Epidermal melanocyte (primary cell): ENCODE data around the gene NAP1L4.

Source experiments
- DNase-seq: peaks from one replicate; pipeline ENCODE4 v3.0.0; 2011; ENCODE audit warnings: low spot score; ENCODE audit not compliant: insufficient read length

The NAP1L4 gene

GRCh38 chr11:2926611-2927051 lies 65.5 kb downstream of the NAP1L4 start:
- no peak for DNase-seq

- no peak for DNase-seq
Measured at GRCh38 chr11:2924821-2925675, 67.1 kb downstream of the NAP1L4 start.

GRCh38 chr11:2924381-2924780 lies 67.7 kb downstream of the NAP1L4 start:
- no peak for DNase-seq

- DNase-seq, result no peak
Measured at GRCh38 chr11:2923446-2924375, 68.4 kb downstream of the NAP1L4 start.

GRCh38 chr11:2922655-2923054 lies 69.5 kb downstream of the NAP1L4 start:
- no peak for DNase-seq

GRCh38 chr11:2921742-2922493 lies 70.2 kb downstream of the NAP1L4 start:
- DNase-seq, result no peak

GRCh38 chr11:2921261-2921660 lies 70.9 kb downstream of the NAP1L4 start:
- DNase-seq, result no peak

GRCh38 chr11:2920343-2920742 lies 71.8 kb downstream of the NAP1L4 start:
- DNase-seq, result no peak

- no peak for DNase-seq
Measured at GRCh38 chr11:2919837-2920236, 72.3 kb downstream of the NAP1L4 start.

GRCh38 chr11:2919188-2919587 lies 72.9 kb downstream of the NAP1L4 start:
- no peak for DNase-seq

GRCh38 chr11:2917842-2918490 lies 74.2 kb downstream of the NAP1L4 start:
- DNase-seq, result no peak

GRCh38 chr11:2916892-2917645 lies 75.1 kb downstream of the NAP1L4 start:
- DNase-seq, result no peak

- DNase-seq, result no peak
Measured at GRCh38 chr11:2916114-2916891, 75.8 kb downstream of the NAP1L4 start.

- DNase-seq, result no peak
Measured at GRCh38 chr11:2915473-2915872, 76.7 kb downstream of the NAP1L4 start.

- DNase-seq, result no peak
Measured at GRCh38 chr11:2914455-2915195, 77.5 kb downstream of the NAP1L4 start.

GRCh38 chr11:2913776-2914175 lies 78.4 kb downstream of the NAP1L4 start:
- DNase-seq, result no peak

- no peak for DNase-seq
Measured at GRCh38 chr11:2913019-2913431, 79.1 kb downstream of the NAP1L4 start.

GRCh38 chr11:2912498-2912897 lies 79.6 kb downstream of the NAP1L4 start:
- no peak for DNase-seq
